Suprapubic skin (tissue), 4 donors: Measurements from ENCODE around the gene SLCO3A1. TPM values are rescaled to one million over a fixed set of nuclear protein-coding genes. Genes with fewer than 3 reads are reported as not detected.

Experiments
- DNase-seq, 2 donors: peaks; one replicate each; pipeline ENCODE4 v3.0.0-alpha.2; 2019; ENCODE audit warnings: low spot score in 2 of 2
- H3K27ac ChIP-seq: fragments of 200-600 bp; sonication (generic); one replicate; pipeline ENCODE4 v1.5.1; 2019
- H3K27me3 ChIP-seq: fragments of 200-600 bp; sonication (generic); one replicate; pipeline ENCODE4 v1.5.1; 2019
- H3K36me3 ChIP-seq: fragments of 200-600 bp; sonication (generic); one replicate; pipeline ENCODE4 v1.5.1; 2019
- H3K4me1 ChIP-seq: fragments of 200-600 bp; sonication (generic); one replicate; pipeline ENCODE4 v1.5.1; 2019
- H3K4me3 ChIP-seq: fragments of 200-600 bp; sonication (generic); one replicate; pipeline ENCODE4 v1.5.1; 2019; ENCODE audit warnings: mild to moderate bottlenecking
- H3K9me3 ChIP-seq: fragments of 200-600 bp; sonication (generic); one replicate; pipeline ENCODE4 v1.5.1; 2019
- EP300 ChIP-seq: sonication (generic); formaldehyde crosslinking; IDR thresholded peaks from one replicate; pipeline ENCODE4 v1.6.1; 2017; ENCODE audit warnings: antibody characterized with exemption
- POLR2A ChIP-seq, 2 donors: fragments of 450-650 bp; IDR thresholded peaks; one replicate each; pipeline ENCODE4 v1.6.1; 2017; ENCODE audit warnings: antibody characterized with exemption in 2 of 2, mild to moderate bottlenecking in 2 of 2, moderate library complexity in 2 of 2
- POLR2AphosphoS5 ChIP-seq, 3 donors: sonication (generic); formaldehyde crosslinking; IDR thresholded peaks; one replicate each; pipeline ENCODE4 v1.6.1; 2017; ENCODE audit warnings: antibody characterized with exemption in 3 of 3
- WGBS: methylation state at CpG from one replicate; pipeline ENCODE4 v1.1.5; 2018; 5-methylcytosine and 5-hydroxymethylcytosine counted together
- total RNA-seq, 4 donors: library from RNA; depleted of rRNA; stranded (reverse); fragments of >200 nt; gene quantifications; one replicate each; pipeline ENCODE4 v1.1.0, GENCODE V29; 2016
- TF ChIP-seq, protein P1 (sequence below), 2 donors: fragments of 200-600 bp in 1 of 2; fragments of 450-650 bp in 1 of 2; sonication (generic) in 1 of 2; IDR thresholded peaks; one replicate each; pipeline ENCODE4 v1.5.1; 2016 to 2019; ENCODE audit warnings: antibody characterized with exemption in 2 of 2, mild to moderate bottlenecking in 1 of 2, moderate library complexity in 1 of 2

The SLCO3A1 gene
- total RNA-seq, 4 donors from 2014 or later, result 29.0 to 131 (median 44.6) TPM

- no peak for DNase-seq
- H3K36me3 ChIP-seq, result no peaks in the 10 kb centered on the region
- no peak for TF ChIP-seq EP300
- TF ChIP-seq, protein P1, sequence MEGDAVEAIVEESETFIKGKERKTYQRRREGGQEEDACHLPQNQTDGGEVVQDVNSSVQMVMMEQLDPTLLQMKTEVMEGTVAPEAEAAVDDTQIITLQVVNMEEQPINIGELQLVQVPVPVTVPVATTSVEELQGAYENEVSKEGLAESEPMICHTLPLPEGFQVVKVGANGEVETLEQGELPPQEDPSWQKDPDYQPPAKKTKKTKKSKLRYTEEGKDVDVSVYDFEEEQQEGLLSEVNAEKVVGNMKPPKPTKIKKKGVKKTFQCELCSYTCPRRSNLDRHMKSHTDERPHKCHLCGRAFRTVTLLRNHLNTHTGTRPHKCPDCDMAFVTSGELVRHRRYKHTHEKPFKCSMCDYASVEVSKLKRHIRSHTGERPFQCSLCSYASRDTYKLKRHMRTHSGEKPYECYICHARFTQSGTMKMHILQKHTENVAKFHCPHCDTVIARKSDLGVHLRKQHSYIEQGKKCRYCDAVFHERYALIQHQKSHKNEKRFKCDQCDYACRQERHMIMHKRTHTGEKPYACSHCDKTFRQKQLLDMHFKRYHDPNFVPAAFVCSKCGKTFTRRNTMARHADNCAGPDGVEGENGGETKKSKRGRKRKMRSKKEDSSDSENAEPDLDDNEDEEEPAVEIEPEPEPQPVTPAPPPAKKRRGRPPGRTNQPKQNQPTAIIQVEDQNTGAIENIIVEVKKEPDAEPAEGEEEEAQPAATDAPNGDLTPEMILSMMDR (IDR thresholded peaks at IDR 0.05), result no peak
- TF ChIP-seq POLR2A (IDR thresholded peaks at IDR 0.05), result no peak
- no peak for TF ChIP-seq POLR2AphosphoS5 (IDR thresholded peaks at IDR 0.05)
- no peaks in the 10 kb centered on the region for H3K9me3 ChIP-seq
- no peak overlapping the region for H3K4me3 ChIP-seq
- peaks cover 48% of the 10 kb centered on the region for H3K4me1 ChIP-seq
- H3K27ac ChIP-seq, result no peak overlapping the region
- H3K27me3 ChIP-seq, result no peaks in the 10 kb centered on the region
- 33% methylated on average over 9 of the region's 9 CpGs for WGBS
Observed at GRCh38 chr15:91965501-91966193, 112.1 kb downstream of the SLCO3A1 start.

DNA sequence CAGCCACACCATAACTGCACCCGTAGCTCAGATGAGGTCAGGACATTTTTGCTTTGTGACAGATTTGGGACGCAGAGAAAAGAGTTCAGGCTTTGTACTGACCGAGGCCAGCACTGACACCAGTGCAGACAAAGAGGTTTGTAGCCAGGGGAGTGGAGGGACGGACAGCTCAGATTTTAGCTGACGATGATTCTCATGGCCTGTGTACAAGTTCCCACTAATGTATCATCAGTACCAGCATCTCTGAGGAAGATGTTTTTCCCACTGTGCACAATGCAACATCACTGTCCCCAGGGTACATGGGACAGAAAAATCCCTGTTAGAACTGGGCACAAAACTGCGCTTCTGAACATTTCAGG, 112.7 kb downstream of the SLCO3A1 start:
- Histone ChIP-seq H3K36me3 (no peaks in the 10 kb centered on the region), H3K4me3 (no peak overlapping the region), H3K27ac (no peak overlapping the region), H3K4me1 (peaks cover 49% of the 10 kb centered on the region), H3K9me3 (no peaks in the 10 kb centered on the region), H3K27me3 (no peaks in the 10 kb centered on the region)
- TF ChIP-seq, protein P1 (IDR thresholded peaks at IDR 0.05), result no peak
- TF ChIP-seq EP300 (no peak), POLR2A (IDR thresholded peaks at IDR 0.05) (no peak), POLR2AphosphoS5 (IDR thresholded peaks at IDR 0.05) (no peak)
- 84% methylated on average over 6 of the region's 6 CpGs for WGBS
- no peak for DNase-seq

- Histone ChIP-seq H3K36me3 (no peaks in the 10 kb centered on the region), H3K4me1 (peaks cover 44% of the 10 kb centered on the region), H3K9me3 (no peaks in the 10 kb centered on the region), H3K27me3 (no peaks in the 10 kb centered on the region), H3K27ac (no peak overlapping the region), H3K4me3 (no peak overlapping the region)
- WGBS, result 80% methylated on average over 8 of the region's 8 CpGs
- no peak for DNase-seq
- no peak for TF ChIP-seq EP300
- no peak for TF ChIP-seq POLR2A (IDR thresholded peaks at IDR 0.05)
- TF ChIP-seq, protein P1 (IDR thresholded peaks at IDR 0.05), result no peak
- no peak for TF ChIP-seq POLR2AphosphoS5 (IDR thresholded peaks at IDR 0.05)
Observed at GRCh38 chr15:91967935-91968606, 114.6 kb downstream of the SLCO3A1 start.

DNA sequence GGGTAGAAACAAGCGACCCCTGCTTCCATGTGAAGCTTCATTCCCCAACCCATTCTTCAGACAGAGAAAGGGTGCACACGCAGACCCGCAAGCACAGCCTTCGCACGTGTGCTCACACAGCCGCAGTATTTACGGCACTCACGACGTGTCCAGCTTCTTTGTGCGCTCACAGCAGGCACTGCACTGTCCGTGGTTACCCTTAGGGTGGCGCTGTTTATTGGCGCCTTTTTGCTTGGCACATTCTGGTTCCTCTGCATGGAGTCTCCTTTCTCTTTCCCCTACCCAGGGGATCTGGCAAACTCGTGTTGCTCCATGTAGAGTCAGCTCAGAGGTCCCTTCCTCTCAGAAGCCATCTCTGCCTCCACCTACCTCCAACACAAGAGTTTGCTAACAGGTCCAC, 115.1 kb downstream of the SLCO3A1 start:
- DNase-seq, result no peak
- H3K27ac ChIP-seq, result no peak overlapping the region
- TF ChIP-seq, protein P1 (IDR thresholded peaks at IDR 0.05), result no peak
- TF ChIP-seq POLR2A (IDR thresholded peaks at IDR 0.05) (no peak), POLR2AphosphoS5 (IDR thresholded peaks at IDR 0.05) (no peak), EP300 (no peak)
- H3K36me3 ChIP-seq, result no peaks in the 10 kb centered on the region
- whole genome bisulfite sequencing, result 95% methylated on average over 14 of the region's 14 CpGs
- no peak overlapping the region for H3K4me3 ChIP-seq
- H3K4me1 ChIP-seq, result peaks cover 44% of the 10 kb centered on the region
- no peaks in the 10 kb centered on the region for H3K9me3 ChIP-seq
- no peaks in the 10 kb centered on the region for H3K27me3 ChIP-seq

GRCh38 chr15:91970142-91970541, 116.6 kb downstream of the SLCO3A1 start:
- Histone ChIP-seq H3K27ac (no peak overlapping the region), H3K27me3 (no peaks in the 10 kb centered on the region), H3K36me3 (no peaks in the 10 kb centered on the region), H3K4me1 (peaks cover 49% of the 10 kb centered on the region), H3K4me3 (no peak overlapping the region), H3K9me3 (no peaks in the 10 kb centered on the region)
- DNase-seq, result no peak
- 18% methylated on average over 7 of the region's 7 CpGs for WGBS
- TF ChIP-seq, protein P1 (IDR thresholded peaks at IDR 0.05), result no peak
- TF ChIP-seq POLR2AphosphoS5 (IDR thresholded peaks at IDR 0.05) (no peak), POLR2A (IDR thresholded peaks at IDR 0.05) (no peak), EP300 (no peak)
